Measurements from ENCODE around the gene BRAP.

DNA sequence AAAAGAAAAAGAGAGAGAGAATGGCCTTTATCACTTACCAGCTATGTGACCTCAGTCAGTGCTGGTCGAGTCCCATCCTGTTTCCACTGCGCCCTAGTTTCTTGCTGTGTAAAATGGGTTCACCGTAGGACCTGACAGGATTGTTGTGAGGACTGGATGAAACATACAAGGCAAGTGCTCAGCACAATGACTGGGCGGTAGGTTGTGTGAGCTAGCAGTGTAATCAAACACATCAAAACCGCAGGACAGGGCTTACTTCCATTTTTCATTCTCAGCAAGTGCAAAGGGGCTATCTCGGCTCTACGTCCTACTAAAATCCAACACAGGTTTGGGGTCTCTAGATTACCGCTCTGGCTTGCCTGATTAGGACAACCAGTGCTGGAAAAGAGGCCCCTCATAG lies 50.2 kb downstream of the BRAP start:
- TF ChIP-seq, protein P1, sequence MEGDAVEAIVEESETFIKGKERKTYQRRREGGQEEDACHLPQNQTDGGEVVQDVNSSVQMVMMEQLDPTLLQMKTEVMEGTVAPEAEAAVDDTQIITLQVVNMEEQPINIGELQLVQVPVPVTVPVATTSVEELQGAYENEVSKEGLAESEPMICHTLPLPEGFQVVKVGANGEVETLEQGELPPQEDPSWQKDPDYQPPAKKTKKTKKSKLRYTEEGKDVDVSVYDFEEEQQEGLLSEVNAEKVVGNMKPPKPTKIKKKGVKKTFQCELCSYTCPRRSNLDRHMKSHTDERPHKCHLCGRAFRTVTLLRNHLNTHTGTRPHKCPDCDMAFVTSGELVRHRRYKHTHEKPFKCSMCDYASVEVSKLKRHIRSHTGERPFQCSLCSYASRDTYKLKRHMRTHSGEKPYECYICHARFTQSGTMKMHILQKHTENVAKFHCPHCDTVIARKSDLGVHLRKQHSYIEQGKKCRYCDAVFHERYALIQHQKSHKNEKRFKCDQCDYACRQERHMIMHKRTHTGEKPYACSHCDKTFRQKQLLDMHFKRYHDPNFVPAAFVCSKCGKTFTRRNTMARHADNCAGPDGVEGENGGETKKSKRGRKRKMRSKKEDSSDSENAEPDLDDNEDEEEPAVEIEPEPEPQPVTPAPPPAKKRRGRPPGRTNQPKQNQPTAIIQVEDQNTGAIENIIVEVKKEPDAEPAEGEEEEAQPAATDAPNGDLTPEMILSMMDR (conservative IDR thresholded peaks at IDR 0.05 in 1 of 2, IDR thresholded peaks at IDR 0.05 in 1 of 2; ENCODE audit: low read depth in 1 of 2, low read length in 2 of 2) = no peak
- no peak for TF ChIP-seq EZH2 (IDR thresholded peaks at IDR 0.05; ENCODE audit: low read length, missing control alignments)

Measured in fibroblast of lung (primary cell).